ENCODE measurements around the gene PRDX2.

Gene PRDX2

DNA sequence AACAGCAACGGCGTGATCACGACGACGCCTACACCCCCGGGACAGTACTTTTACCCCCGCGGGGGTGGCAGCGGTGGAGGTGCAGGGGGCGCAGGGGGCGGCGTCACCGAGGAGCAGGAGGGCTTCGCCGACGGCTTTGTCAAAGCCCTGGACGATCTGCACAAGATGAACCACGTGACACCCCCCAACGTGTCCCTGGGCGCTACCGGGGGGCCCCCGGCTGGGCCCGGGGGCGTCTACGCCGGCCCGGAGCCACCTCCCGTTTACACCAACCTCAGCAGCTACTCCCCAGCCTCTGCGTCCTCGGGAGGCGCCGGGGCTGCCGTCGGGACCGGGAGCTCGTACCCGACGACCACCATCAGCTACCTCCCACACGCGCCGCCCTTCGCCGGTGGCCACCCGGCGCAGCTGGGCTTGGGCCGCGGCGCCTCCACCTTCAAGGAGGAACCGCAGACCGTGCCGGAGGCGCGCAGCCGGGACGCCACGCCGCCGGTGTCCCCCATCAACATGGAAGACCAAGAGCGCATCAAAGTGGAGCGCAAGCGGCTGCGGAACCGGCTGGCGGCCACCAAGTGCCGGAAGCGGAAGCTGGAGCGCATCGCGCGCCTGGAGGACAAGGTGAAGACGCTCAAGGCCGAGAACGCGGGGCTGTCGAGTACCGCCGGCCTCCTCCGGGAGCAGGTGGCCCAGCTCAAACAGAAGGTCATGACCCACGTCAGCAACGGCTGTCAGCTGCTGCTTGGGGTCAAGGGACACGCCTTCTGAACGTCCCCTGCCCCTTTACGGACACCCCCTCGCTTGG is 9.3 kb downstream of the PRDX2 start:
- peak; percentile 83 for DNase-seq

GRCh38 chr19:12791345-12792050 is 10.1 kb downstream of the PRDX2 start, which contains the start of gene JUNB:
JUNB (plus strand) TSS chr19:12791486; CDS start chr19:12791772, 286 bp downstream.
- peak; percentile 94 for DNase-seq

GRCh38 chr19:12790628-12791344 is 10.8 kb downstream of the PRDX2 start:
- DNase-seq: no peak

DNA sequence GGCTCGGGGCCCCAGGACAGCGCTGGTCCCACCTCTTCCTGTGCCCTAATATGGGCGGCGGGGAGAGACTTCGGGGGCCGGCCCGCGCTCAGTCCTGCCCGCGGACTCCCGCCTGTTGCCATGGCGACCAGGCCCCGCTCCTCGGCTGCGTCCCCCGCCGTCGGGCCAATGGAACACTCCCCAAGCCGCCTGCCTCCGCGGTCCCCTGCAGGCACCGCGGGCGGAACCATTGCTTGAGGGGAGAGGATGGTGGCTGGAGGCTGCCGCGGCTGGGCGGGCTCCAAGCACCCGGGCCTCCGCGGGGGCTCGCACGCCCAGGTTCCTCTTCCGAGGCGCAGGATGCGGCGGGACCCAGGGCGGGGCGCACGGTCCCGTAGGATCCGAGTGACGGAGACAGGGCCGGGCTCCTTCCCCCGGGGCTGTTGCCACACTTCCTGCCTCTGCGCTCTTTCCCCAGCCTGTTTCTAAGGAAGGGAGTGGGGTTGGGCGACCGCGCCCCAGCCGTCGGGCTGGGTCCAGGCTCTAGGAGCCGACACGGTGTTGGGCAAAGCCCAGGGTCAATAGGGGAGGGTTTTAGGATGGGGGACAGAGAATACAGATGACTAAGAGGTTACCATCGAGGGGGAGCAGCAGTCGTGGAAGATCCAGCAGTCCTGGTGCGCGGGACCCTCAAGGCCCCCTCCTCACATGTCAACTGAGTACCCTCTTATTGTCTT is 11.5 kb downstream of the PRDX2 start:
- peak; percentile 97 for DNase-seq

DNA sequence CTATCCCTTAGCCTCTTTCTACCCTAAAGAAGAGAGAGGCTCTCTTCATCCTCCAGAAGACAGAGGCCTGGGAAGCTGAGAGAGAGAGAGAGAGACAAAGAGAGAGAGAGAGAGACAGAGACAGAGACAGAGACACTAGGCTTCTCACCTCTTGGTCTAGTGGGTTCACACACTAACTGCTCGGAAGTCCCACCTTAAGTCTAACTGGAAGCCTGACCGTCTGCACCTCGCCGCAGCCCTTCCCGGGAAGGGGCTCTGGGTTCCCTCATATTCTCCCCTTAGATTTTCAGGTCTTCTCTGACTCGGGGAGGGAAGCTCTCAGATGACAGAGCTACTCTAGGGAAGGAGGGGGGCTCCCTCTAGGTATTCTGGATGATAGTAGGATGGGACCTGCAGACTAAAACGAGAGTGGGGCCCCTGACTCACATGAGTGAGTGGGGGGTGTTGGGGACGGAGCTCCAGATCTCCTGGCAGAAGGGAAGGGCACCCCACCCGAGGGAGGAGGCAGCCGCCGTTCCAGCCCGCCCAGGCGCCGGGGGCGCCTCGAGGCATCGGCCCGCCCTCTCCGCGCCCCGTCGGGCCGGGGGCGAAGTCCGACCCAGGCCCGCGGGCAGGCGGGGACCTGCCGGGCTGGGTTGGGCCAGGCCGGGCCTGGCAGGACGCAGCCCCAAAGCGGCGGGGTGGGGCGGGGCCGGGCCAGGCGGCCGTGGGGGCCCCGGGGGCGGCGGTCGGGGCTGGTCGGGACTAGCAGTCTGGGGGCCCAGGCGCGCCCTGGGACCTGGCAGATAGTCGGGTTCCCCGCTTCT is 12.3 kb downstream of the PRDX2 start:
- peak; percentile 57 for DNase-seq

DNA sequence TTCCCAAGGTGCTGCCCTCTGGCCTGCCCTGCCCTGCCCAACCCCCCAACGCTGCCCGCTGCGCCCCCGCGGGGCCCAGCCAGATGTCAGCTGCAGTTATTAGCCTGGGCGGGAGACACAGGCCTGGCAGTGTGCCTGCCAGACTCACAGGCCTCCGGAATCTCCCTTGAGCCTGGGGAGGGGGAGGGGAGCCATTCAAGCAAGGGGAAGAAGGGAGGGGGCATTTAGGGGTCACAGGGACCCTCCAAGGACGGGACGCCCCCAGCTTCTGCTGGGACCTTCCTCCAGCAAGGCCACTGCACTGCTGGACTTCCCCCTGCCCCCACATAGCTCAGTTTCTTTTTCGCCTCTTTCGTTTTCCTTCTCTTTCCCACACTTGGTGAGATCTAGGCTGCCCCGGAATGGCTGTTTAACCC is 12.9 kb downstream of the PRDX2 start:
- DNase-seq: peak; percentile 62

GRCh38 chr19:12788042-12788681 is 13.4 kb downstream of the PRDX2 start:
- no peak for DNase-seq

- DNase-seq: no peak
These were observed 14.1 kb downstream of the PRDX2 start for GRCh38 chr19:12787458-12787857.

GRCh38 chr19:12786952-12787351 is 14.6 kb downstream of the PRDX2 start:
- no peak for DNase-seq

DNA sequence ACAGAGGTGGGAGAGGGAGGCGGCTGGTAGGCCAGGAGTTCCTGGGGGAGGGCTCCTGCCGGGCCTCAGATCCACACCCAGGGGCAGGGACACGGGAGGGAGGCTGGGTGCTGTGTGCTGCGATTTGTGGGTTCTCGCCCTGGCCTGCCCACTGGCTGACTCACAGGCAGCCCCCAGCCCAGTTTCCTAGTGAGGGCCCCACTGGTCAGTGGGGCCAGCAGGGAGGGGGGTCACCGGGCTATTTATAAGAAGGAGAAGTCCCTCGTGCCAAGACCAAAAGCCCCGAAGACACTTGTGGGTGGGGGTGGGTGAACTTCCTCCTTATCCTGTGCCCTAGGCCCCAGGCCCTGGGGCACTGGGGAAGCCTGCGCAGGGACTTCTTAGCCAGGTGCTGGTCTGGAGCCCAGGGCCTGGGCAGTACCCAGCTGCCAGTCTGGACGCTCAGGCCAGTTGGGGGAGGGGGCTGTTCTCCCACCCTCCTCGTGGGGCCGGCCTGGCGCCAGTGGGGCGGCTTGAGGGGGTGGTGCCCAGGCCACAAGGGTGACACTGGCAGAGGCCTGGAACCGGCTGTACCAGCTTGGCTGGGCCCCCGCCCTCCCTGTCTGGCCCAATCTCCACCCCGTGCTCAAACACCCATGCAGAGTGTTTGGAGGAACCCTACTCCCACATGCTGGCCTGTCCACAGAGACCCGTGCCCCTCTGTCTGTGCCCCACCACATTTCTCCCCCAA is 15.3 kb downstream of the PRDX2 start:
- no peak for DNase-seq

GRCh38 chr19:12785431-12786031 is 16.1 kb downstream of the PRDX2 start:
- no peak for DNase-seq

GRCh38 chr19:12784871-12785430 is 16.6 kb downstream of the PRDX2 start:
- DNase-seq: peak; percentile 36

DNA sequence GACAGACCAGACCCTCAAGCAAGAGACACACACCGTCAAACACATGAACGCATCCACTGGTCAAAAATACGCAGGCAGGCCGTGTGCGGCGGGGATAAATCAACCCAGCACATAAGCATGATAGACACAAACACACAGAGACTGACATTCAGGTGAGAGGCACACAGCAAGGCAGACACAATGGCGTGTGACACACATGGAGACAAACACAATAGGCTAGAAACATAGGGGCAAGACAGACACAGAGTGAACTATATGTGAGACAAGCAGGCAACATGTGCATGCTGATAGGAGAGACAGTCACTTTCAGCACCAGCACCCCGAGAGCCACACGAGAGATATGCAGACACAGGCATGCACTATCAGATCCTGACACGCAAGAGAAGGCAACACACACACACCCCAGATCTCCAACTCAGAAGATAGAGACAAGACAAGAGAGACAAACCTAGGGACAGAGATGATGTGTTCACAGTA is 17.2 kb downstream of the PRDX2 start:
- no peak for DNase-seq

DNA sequence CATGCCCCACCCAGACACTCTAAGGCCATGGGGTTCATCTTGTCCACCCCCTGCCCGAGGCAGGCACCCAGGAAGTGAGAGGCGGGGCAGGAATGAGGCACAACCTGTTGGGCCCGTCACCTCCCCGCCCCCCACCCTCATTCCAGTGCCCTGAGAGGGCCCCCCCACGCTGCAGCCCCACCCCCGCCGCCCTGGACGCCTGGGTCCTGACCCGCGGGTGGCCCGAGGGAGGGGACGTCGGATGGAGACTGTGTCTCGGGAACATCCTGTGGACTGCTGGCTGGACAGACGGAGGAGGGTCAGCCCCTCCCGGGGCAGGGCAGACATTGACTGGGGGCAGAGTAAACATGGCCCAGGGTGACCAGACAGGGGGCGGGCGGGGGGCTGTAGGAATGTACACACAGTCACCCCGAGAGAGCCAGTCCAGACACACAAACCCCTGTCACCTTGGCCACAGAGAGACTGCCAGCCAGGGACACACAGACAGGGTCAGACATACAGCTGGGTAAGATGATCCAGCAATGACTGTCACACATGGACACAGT is 17.7 kb downstream of the PRDX2 start:
- DNase-seq: no peak

DNA sequence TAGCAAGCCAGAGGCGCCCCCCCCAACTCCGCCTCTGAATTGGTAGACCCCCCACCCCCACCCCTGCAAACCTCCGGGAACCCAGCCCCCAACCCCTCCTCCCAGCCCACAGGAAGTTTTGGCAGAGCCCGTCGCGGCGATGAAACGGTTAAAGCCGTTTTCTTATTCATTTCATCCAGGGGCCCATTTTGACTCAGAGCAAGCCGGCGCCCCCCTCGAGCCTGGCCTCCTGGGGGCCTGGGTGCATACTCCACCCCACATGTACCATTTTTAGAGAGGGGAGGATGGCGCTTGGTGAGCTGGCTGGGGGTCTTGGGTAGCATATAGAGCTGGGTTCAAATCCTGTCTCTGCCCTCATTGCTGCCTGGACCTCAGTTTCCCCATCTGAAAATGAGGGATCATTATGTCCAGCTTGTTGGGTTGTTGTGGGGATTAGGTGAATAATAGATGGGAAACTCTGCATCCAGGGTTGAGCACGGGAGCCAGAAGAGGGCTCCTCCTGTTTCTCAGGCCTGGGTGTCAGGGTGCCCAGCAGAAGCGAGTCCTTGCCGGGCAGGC is 18.2 kb downstream of the PRDX2 start:
- DNase-seq: no peak

DNA sequence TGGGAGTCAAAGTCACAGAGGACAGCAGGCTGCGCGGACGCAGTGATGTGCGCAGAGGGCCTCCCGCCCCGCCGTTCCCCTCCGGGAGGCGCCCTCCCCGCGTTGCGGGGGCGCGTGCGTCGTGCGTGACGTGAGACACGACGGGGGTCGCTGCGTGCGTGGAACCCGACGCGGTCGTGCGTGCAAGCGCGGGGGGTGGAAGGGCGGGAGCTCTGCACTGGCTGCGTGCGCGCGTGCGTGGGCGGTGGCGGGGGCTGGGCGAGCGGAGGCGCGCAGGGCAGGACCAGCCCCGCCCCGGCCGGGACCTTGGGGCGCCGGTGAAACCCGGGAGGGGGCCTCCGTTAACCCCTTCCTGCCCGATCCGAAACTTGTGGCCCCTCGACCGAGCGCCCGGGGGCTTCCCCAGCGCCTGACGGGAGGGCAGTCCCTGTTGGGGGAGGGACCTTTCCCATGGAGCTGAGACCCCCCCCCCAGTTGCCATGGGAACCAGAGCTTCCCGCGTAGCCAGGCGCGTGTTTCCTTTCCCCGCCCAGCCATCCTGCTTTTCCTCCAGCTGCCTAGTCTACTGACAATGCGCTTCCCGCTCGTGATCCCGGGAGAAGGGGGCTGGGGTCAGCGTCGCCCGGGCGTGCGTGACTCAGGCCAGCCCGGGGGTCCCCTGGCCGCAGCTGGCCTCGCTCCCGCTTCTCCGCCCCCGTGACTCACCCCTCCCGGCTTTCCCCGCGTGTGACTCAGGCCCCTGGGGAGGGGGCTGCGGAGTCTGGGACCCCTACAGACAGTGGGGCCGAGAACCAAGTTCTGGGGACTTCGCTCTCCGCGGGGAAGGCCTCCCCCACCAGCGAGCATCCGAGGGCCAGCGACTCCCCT is 18.9 kb downstream of the PRDX2 start:
- peak; percentile 92 for DNase-seq

GRCh38 chr19:12782174-12782423 is 19.5 kb downstream of the PRDX2 start:
- DNase-seq: no peak

Measured in retina (tissue), 1 donor.